Measurements from ENCODE around the gene NTF3.
A peak's percentile ranks its signal among the peaks of the same experiment; 100 is the strongest.

The NTF3 gene

DNA sequence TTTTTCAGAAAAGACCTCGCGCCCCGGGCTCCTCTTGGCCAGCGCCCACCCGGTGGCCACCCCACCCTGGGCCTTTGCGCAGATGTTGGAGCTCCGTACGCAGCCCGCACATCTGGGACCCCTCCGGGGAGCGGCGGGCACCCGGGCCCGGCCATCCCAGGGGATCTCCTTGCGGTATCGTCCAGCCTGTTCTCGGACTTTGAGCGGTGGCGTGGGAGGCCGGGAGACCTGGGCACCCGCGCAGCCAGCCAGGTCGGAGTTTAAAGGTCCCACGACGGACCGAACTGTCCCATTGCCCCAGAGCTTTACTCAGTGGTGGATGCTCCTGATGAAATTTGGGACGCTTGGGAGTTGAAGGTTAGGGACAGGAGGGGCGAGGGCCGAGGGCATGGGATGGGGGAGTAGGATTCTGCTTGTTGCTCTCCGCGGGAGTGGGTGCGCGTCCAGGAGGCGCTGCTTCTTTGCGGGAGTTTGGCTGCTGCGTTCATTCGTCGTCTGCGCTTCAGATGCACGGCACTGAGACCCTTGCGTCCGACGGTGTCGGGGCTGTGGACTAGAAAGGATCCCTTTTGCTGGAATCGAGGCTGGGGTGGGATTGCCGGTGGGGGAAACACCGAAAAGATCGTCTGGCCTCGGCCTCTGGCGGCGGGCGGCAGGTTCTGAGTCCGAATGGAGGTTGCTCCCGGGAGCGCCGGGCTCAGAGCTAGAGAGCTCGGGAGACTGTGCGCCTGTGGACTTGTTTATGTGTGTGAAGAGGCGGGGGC, 1.4 kb downstream of the NTF3 start:
- peak; percentile 82 for DNase-seq

DNA sequence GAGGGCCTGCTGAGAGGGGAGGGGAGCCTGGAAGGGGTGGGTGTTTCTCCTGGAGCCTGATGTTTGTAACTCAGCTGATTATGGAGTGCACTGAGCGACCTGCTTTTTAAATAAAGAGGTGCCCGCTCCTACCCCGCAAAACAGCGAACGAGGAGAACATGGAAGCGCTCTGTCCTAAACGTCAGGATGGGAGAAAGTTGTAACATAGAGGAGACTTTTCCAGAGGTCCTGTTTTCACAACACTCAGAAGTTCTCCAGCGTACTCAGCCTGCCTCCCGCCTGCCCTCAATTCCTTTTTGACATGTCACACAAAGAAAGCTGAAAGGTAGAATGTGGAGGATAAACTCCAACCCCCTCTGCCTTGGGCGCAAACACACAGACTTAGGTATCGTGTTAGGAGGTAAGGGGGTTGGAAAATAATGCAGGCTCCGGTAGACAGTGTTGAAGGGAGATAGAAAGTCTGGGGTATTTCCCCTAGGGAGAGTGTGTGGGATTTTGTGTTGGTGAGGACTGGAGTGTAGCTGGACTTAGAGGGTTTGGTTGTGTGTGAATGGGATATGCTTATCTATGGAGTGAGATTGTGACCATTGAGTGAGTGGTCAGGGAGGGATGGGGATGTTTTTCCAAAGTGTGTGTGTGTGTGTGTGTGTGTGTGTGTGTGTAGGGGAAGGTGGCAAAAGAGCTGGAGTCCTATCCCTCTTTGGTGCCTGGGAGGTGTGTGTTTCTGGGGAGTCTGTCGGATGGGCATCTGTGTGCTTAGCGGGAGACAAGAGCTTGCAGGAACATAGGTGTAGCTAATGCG, 2.1 kb downstream of the NTF3 start:
- DNase-seq, result no peak

DNA sequence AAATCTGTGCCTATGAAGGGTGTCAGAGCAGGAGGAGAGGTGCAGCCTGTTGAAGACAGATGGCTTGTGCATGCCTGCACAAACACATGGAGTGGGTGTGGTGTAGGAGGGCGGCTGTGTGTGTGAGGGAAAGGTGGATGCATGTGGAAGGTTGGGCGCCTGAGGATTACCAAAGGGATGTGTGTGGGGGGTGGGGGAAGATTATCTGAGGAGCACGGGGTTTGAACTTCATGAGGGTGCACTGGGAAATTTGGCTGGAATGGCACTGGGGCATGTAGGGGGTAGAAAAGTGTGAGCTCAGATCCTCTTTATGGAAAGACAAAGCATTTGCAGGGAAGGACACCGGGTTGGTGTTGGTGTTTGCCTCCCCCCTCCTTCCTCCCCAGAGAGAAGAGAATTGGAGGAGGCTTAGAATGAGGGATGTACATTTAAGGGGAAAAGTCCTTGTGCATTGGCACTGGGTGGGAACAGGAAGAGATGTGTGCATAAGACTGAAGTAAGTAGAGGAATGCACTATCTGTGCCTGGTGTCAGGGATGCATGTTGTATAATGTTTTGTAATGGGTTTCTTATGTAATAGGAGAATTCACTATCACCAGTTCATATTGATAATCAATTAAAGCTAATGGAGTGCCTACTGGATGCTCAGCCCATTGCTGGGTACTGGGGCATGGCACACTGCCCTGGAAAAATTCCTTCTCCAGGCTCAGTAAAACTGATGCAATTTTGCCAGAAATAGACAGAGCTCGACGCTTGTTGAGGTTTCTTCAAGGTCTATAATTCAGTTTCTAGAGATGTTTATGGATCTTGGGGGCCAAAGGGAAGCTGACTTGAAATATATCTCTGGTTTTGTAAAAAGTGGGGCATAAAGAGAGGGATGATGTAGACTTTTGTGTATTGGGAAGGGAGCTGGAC, 3.0 kb downstream of the NTF3 start:
- DNase-seq, result peak; percentile 70

DNA sequence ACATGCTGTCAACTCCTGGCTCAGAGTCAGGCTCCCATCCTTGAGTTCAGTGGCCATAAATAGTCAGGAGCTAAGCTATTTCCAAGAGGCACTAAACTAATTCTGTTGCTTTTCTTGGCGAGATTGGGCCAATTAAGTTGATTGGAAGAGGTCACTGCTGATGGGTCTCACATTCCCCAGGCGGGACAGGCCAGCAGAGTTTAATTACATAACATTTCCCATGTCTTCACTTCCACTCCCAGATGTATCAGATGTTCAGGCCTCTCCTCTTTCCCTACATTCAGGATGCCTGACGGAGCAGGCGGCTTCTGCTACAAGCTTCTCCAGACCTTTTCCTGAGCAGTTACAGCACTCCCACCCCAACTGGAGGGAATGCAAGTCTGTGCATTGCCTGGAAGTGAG, 5.3 kb downstream of the NTF3 start:
- DNase-seq, result no peak

DNA sequence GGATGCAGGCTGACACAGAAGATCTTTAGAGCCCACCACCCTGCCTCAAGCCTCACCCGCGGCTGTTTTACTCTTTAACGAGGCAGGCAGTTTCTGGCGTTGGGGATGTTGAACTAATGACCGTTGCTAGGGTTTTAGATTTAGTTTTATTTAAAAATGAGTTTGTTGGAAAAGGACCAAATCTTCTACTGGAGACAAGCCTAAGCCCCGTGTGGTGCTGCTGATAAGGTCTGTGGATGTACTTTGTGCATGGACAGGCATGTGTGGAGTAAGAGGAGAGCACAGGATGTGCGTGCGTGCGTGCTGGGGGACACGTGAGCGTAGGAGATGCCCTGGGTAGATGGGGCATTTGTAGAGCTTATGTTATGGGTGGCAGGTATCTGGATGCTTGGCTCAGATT, 5.7 kb downstream of the NTF3 start:
- no peak for DNase-seq

DNA sequence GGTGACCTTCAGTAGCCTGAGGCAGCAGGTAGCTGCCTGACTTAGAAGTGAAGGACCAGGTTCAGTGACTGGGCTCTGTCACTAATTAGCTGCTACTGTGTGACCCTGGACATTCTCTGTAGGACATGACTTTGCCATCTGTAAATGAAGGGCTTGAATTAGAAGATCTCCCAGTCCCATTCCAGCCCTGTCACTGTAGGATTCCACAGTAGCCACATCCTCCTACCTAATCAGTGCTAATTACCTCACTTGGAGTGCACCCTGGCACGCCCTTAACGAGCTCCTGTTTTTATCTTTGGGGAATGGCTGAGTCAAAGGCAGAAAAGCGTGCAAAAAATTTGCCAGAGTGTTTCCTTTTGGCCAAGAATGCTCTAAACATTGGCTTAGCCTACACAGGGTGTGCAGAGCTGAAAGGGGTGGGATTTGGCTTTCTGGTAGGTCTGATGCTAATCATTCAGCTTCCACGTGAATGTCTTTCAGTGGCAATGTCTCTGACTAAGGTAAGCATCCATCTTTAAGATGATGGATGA, 6.8 kb downstream of the NTF3 start:
- no peak for DNase-seq

DNA sequence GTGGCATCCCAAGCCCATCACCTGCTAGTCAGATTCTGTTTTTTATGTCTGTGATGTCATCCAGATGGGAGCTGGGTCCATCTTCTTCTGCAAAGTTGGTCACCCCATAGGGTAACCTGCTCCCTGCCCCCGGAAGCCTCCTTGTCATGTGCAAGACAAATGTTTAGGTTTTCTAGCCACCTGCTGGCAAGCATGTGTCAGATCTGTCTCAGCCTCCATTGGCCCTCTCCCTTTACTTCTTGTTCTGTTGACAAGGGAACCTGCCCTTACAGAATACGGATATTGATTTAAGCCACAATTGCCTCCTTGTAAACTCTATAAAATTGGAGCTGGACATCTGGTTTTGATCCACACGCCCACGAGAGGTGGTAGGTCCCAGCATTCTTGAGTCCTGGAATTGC, 7.5 kb downstream of the NTF3 start:
- DNase-seq, result peak; percentile 87

DNA sequence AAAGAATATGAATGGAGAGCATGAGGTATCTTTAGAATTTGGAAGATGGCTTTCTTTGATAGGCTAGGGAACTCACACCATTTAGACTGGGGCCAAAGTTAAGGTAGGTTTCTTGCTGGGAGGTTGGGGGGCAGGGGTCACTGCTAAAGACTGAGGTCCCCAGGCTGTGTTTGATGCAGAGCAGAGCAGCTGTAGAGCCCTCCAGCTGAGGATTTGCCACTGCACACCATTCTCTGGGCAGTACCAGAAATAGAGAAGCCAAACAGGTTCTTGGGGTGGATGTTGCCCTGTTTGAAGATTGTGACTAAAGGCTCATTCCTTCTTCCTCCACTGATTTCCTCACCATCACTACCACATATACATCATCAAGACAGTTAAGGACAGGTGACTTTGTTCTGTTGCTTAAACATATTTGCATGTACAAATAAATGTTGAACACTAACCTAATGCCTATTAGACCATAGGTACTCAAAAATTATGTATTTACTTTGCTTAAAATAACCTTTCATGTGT, 7.9 kb downstream of the NTF3 start:
- DNase-seq, result no peak

DNA sequence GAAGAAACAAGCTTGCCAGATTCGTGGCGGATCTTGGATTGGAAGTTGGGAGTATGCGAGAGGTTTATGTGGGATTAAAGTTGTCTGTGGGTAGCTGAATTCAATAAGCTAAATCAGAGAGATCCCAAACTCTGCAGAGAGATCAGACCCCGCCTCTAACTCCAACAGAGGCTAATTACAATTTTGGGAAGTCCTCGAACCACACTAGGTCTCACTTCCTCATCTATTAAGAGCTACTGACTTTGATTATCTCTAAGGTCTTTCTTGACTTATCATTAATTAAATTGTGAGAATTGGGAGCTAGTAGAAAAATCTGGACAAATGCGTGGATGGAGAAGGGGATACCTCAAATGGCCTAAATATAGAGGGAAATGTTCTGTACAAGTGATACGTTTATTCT, 9.1 kb downstream of the NTF3 start:
- DNase-seq, result no peak

DNA sequence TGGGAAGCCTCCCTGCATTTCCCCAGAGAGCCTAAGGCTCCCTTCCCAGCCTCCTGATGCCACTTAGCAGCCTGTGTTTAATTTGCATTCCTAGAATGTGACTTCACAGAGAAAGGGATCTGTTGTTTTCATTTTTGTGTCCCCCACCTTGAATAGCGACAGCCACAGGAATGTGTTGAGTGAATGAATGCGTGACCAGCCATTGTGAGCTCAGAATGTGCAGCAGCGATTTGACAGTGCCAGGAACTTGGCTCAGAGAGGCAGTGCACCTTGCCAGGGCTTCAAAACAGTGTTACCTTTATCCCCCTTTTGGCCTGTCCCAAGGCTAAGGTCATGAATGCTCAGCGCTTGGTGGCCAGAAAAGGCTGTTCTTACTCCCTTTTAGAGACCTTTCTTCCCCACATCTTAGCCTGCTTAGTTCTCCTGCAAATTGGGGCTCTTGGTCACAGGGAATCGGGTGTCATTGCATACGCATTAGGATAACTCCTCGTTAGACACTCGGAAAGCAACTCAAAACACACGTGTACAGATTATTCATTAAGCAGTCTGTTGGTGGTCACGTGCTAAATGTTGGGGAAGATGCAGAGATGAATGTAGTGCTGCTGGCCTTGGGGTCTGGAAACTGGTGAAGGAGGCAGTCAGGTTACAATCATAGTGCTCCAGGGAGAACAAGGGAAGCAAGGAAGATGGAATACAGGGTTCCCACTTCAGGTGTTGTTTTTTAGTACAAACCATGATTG, 9.8 kb downstream of the NTF3 start:
- no peak for DNase-seq

DNA sequence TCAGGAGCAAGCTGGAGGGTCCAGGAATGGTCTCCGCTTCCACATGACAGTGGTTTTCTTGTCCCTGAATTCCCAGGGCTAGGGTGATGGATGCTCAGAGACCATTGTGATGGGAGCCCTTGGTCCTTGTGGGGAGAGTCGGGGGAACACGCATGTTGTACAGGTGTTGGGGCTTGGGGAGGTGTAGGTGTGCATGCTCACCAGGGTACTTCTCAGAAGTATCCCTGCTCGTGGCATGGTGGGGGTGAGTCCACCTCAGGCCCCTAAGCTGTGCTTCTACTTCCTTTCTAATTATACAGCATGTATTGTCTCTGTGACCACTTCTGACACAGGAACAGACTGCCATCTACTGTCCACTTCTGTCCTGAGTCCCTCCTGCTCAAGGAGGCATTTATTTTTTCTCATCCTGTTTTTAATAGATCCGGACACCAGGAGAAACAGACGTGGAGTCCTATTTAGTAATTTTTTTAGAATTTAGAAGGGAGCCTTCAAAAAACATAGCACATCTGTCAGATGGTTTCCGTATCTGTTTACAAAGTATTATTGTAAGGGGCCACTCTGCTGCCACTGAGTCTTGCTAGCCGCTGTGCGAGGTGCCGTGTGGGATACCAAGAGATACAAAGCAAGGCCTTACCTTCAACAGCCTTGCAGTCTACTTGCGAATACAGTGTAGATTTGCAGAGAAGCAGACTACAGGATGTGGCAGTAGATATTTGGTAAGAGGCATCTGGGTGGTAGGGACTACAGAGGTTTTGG, 10.5 kb downstream of the NTF3 start:
- DNase-seq, result peak; percentile 99

DNA sequence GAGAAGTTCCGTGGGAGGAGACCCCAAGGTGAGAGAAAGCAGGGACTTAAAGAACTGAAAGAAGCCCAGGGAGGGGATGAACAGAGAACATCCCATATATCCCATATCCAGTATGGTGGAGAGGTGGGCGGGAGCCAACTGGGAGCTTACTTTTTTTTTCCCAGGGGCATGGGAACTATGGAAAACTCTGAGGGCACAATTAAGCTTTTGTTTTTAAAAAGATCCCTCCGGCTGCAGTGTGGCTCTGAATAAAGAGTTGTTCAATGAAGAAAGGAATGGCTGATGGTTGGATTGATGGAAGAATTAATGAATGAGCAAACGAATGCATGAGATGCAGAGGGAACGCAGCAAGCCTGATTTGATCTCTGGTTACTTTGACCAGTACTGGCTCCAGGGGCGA, 12.6 kb downstream of the NTF3 start:
- no peak for DNase-seq

DNA sequence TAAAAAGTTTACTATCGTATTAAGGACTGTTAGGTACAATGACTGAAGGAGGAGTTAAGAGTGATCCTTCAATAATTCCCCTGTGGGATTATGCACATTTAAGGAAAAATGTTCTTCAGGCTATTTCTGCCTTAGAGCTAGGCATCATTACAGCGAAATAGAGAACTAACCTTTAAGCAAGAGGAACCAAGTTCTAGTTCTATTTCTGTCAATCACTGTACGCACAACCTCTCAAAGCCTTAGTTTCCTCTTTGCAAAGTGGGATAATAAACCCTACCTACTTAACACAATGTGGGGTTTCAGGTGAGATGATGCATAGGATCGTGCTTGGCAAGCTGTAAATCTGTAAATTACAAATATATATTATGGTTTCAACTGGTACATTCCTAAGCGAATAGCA, 15.4 kb downstream of the NTF3 start:
- DNase-seq, result no peak

DNA sequence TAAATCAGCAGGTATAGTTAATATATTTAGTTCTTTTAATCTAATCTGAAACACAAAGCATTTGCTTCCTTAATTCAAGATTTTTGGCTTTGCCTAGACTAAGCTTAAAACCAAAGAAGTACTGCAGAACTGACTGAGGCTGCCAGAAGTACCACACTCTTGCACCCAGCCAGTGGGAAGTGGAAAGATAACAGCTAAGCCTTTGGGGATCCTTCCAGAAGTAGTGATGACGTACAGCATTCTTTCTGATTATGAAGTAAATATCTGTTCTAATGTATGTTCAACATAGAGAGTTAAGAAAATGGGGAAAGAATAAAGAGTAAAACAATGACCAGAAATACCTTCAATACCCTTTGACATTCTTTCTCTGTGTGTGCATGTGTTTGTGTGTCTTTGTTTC, 19.3 kb downstream of the NTF3 start:
- DNase-seq, result no peak

DNA sequence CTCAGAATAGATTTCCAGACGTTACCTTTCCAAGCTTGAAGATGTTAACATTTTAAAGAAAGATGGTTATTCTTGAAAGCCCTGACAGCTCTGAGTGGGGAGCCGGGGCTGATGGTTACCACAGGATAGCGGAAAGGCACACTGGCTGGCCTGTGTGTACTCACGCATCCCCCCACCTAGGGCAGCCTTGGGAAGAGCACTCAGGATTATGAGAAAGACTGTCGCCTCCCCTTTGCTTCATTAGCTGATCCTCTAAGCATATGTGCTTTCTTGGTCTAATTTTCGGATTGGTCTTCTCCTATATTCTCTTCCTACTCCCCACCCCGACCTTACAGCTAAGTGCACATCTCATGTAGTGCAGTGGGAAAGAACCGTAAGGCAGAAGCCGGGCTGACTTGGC, 20.7 kb downstream of the NTF3 start:
- DNase-seq, result no peak

DNA sequence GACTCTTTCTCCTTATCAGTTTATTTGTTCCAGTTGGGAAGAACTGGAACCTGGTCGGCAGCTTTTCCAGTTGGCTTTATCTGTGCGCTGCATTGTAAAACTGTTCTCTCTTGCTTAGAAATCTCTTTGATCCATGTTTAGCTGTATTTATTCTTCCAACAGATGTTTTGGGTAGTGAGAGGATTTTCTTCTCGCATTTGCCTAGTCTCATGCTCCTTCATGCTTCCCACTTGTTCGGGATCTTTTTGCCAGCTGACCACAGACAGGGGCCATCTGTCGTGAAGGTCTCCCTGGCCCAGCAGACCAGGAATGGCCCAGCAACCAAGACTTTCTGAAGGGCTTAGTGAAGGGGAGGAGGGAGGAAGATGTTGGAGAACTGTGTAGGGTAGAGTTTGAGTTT, 21.6 kb downstream of the NTF3 start:
- DNase-seq, result no peak

DNA sequence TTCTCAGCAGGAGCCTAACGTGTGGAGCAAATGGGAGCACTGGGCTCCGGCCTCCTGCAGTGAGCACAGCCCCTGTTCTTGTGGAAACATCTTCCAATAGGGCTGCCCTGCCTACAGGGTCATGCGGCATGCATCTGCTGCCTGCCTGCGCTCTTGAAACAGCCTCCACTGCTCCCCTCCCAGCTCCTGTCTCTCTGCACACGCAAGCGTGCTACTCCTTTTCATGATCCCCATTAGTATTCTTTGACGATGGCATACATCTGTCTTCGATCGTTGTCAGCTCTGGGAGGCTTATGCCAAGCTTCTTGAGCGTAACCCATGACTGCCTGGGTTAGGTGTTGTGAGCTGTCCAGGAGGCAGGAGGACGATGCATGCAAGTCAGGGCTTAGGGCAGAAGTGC, 23.1 kb downstream of the NTF3 start:
- no peak for DNase-seq

DNA sequence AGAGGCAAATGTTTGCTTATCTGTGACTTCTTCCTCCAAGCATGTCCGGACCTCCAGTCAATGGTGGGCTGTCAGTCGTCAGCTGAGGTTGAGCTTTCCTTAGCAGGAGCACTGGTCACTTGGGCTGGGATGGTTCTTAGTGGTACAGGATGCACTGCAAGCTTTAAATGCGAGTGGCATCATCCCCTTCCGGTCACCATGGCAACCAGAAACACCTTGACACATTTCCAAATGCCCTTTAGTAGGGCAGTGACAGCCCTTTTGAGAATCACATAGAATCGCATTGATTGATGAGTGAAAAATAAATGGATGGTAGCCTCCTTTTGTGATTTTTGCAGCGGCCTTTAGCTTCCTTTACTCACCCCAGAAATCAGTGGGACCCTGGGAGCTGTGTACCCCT, 24.1 kb downstream of the NTF3 start:
- peak; percentile 86 for DNase-seq

DNA sequence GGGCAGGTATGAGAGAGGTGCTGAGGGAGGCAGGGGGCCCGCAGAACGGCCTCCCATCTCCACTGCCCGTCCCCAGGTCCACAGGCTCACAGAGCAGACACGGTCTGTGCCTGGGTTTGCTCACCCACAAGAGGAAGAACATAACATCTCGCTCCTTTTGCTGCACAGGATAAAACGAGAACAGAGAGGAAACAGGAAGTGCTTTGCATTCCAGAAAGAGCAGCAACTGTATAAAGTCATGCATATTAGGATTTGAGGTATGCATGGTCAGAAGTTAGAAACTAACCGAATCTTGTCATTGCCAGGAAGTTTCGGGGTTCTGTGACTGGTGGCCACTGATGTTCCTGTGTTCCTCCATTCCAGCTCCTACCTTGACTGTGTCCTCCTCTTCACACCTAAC, 25.0 kb downstream of the NTF3 start:
- no peak for DNase-seq

DNA sequence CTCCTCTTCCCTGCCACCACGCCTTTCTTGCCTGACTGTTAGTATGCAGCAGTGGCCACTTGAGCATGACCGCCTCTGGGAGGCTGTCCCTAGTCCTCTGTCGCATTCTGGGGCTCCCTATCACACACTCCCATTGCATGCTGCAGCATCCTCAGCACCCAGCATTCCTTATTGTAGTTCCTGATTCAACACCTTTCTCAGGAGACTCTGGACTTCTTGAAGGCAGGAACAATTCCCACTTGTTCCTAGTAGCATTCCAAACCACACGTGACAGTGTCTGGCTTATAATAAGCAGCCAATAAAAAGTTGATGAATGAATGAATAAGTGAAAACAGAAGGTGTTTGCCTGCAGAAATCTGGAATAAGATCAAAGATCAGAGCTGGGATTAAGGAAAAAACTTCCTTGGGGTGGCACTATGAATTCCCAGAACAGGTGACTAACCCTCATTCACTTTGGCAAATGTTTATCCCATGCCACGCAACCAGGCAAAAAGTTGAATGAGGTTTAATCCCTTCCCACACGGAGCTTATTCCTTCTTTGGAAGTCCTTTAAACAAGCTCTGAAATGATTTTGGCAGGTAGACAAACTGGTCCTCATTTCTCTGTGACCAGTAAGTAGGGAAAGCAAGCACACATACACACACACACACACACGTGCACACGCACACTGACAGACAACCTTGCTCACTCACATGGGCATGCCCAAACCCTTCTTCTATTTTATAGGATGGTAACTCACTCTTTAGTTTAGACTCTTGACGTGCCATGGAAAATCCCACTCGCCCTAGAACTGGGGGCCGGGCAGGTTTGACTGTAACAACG, 26.5 kb downstream of the NTF3 start:
- no peak for DNase-seq

All from DMS53 (cell line).